Heart left ventricle (tissue), 13 donors: ENCODE results near the gene VAMP2.

Experiments used
- POLR2A ChIP-seq, 2 donors: fragments of 450-650 bp; IDR thresholded peaks; one replicate each; pipeline ENCODE4 v1.6.1; 2017; ENCODE audit warnings: antibody characterized with exemption in 2 of 2, mild to moderate bottlenecking in 2 of 2, moderate library complexity in 2 of 2
- TF ChIP-seq, protein P1 (sequence below), 12 donors: fragments of 200-600 bp; sonication (generic) in 4 of 12; IDR thresholded peaks; one replicate each; pipeline versions ENCODE4 v1.5.0 to v1.8.0; 2018 to 2022; ENCODE audit warnings: antibody characterized with exemption in 12 of 12, mild to moderate bottlenecking in 5 of 12
- donor health status: ischemic (EF 13 %, LVEDD 7.1; RV severe dilation, severe dysfunction).
- donor health status: DM: no; HTN: yes; CAD: no.
- donor health status: DM: no; HTN: no; CAD: no.
- donor health status: ischemic (EF 25% LVEDD 6.9; RV normal size, moderate dysfunction).
- donor health status: ischemic (EF 25% LVEDD 5.7; RV mildly dilated, moderate dysfunction).
- donor health status: ischemic (EF 35%, LVEDD 5.7; RV mildly dilated, moderate dysfunction).
- donor health status: nonischemic (EF 11% LVEDD 7.7; RV severe dilation, severe dysfunction).
- donor health status: DM: yes; HTN: yes; CAD: no.
- donor health status: PGD.
- donor health status: ischemic (EF 29% LVEDD 5.4; RV normal size, mild dysfunction).
- donor health status: nonischemic (EF 23%, LVEDD 6.1; RV moderate dilation, normal function).

DNA sequence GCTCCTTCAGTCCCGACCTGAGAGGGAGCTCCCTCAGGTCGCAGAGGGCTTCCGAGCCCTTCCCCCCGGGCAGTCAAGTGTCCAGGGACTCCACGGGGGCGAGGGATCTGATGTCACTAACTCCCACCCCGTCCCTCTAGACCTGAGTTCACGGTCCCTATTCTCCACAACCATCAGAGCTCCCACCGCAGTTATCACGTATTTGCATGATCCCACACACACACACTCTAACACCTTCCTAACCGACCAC, 6.8 kb downstream of the VAMP2 start:
- TF ChIP-seq, protein P1, sequence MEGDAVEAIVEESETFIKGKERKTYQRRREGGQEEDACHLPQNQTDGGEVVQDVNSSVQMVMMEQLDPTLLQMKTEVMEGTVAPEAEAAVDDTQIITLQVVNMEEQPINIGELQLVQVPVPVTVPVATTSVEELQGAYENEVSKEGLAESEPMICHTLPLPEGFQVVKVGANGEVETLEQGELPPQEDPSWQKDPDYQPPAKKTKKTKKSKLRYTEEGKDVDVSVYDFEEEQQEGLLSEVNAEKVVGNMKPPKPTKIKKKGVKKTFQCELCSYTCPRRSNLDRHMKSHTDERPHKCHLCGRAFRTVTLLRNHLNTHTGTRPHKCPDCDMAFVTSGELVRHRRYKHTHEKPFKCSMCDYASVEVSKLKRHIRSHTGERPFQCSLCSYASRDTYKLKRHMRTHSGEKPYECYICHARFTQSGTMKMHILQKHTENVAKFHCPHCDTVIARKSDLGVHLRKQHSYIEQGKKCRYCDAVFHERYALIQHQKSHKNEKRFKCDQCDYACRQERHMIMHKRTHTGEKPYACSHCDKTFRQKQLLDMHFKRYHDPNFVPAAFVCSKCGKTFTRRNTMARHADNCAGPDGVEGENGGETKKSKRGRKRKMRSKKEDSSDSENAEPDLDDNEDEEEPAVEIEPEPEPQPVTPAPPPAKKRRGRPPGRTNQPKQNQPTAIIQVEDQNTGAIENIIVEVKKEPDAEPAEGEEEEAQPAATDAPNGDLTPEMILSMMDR (IDR thresholded peaks at IDR 0.05) = no peak
- TF ChIP-seq POLR2A (IDR thresholded peaks at IDR 0.05) = no peak
